Tibial nerve (tissue), 3 donors: ENCODE measurements around the gene SSC4D.
"Not testable (repeated sequence)": the region's sequence is repeated elsewhere in the genome, so short reads cannot be mapped to it uniquely, and the experiment has no call there.

Experiments
- POLR2A ChIP-seq, 2 donors: fragments of 450-650 bp; IDR thresholded peaks; one replicate each; pipeline ENCODE4 v1.6.1; 2017; ENCODE audit warnings: antibody characterized with exemption in 2 of 2, mild to moderate bottlenecking in 2 of 2, moderate library complexity in 2 of 2
- TF ChIP-seq, protein P1 (sequence below), 5 experiments: fragments of 200-600 bp in 3 of 5; fragments of 450-650 bp in 2 of 5; sonication (generic) in 3 of 5; IDR thresholded peaks; one replicate each; pipeline ENCODE4 v1.5.1; 2016 to 2019; ENCODE audit warnings: antibody characterized with exemption in 5 of 5, mild to moderate bottlenecking in 3 of 5, moderate library complexity in 2 of 5

GRCh38 chr7:76440404-76440803 is 30.9 kb upstream of the SSC4D start:
- TF ChIP-seq, protein P1, sequence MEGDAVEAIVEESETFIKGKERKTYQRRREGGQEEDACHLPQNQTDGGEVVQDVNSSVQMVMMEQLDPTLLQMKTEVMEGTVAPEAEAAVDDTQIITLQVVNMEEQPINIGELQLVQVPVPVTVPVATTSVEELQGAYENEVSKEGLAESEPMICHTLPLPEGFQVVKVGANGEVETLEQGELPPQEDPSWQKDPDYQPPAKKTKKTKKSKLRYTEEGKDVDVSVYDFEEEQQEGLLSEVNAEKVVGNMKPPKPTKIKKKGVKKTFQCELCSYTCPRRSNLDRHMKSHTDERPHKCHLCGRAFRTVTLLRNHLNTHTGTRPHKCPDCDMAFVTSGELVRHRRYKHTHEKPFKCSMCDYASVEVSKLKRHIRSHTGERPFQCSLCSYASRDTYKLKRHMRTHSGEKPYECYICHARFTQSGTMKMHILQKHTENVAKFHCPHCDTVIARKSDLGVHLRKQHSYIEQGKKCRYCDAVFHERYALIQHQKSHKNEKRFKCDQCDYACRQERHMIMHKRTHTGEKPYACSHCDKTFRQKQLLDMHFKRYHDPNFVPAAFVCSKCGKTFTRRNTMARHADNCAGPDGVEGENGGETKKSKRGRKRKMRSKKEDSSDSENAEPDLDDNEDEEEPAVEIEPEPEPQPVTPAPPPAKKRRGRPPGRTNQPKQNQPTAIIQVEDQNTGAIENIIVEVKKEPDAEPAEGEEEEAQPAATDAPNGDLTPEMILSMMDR (IDR thresholded peaks at IDR 0.05): not testable (repeated sequence)
- not testable (repeated sequence) for TF ChIP-seq POLR2A (IDR thresholded peaks at IDR 0.05)
